ENCODE results near the gene PCDHGA8.
"Not testable (repeated sequence)": the region's sequence is repeated elsewhere in the genome, so short reads cannot be mapped to it uniquely, and the experiment has no call there.

PCDHGA8 gene

DNA sequence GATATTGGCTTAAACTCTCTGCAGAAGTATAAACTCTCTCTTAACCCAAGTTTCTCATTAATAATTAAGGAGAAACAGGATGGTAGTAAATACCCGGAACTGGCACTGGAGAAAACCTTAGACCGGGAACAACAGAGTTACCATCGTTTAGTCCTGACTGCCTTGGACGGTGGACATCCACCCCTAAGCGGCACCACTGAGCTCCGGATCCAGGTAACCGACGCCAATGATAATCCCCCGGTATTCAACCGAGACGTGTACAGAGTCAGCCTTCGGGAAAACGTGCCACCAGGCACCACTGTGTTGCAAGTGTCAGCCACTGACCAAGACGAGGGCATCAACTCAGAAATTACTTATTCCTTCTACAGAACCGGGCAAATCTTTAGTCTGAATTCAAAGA is 6.2 kb downstream of the PCDHGA8 start:
- Histone ChIP-seq H3K27me3 (ENCODE audit: control insufficient read depth, insufficient read depth, low read length) (peaks cover 25% of the 10 kb centered on the region), H3K36me3 (ENCODE audit: control insufficient read depth, insufficient read depth, low read length) (no peaks in the 10 kb centered on the region), H3K4me3 (ENCODE audit: low read length) (no peak overlapping the region), H3K9me3 (ENCODE audit: control insufficient read depth, low read length) (peaks cover 31% of the 10 kb centered on the region), H3K9ac (ENCODE audit: low read length) (no peak overlapping the region), H3K4me1 (ENCODE audit: control insufficient read depth, insufficient read depth, low read length) (no peaks in the 10 kb centered on the region)

DNA sequence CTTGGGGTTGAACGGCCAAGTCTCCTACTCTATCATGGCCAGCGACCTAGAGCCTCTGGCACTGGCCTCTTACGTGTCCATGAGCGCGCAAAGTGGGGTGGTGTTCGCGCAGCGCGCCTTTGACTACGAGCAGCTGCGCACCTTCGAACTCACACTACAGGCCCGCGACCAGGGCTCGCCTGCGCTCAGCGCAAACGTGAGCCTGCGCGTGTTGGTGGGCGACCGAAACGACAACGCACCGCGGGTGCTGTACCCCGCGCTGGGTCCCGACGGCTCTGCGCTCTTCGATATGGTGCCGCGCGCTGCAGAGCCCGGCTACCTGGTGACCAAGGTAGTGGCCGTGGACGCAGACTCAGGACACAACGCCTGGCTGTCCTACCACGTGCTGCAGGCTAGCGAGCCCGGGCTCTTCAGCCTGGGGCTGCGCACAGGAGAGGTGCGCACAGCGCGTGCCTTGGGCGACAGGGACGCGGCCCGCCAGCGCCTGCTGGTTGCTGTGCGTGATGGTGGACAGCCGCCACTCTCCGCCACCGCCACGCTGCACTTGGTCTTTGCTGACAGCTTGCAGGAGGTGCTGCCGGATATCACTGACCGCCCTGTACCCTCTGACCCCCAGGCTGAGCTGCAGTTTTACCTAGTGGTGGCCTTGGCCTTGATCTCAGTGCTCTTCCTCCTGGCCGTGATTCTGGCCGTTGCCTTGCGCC is 7.3 kb downstream of the PCDHGA8 start:
- Histone ChIP-seq H3K9ac (ENCODE audit: low read length) (no peak overlapping the region), H3K4me1 (ENCODE audit: control insufficient read depth, insufficient read depth, low read length) (no peaks in the 10 kb centered on the region), H3K36me3 (ENCODE audit: control insufficient read depth, insufficient read depth, low read length) (no peaks in the 10 kb centered on the region), H3K27me3 (ENCODE audit: control insufficient read depth, insufficient read depth, low read length) (peaks cover 30% of the 10 kb centered on the region), H3K4me3 (ENCODE audit: low read length) (no peak overlapping the region), H3K9me3 (ENCODE audit: control insufficient read depth, low read length) (peaks cover 39% of the 10 kb centered on the region)

DNA sequence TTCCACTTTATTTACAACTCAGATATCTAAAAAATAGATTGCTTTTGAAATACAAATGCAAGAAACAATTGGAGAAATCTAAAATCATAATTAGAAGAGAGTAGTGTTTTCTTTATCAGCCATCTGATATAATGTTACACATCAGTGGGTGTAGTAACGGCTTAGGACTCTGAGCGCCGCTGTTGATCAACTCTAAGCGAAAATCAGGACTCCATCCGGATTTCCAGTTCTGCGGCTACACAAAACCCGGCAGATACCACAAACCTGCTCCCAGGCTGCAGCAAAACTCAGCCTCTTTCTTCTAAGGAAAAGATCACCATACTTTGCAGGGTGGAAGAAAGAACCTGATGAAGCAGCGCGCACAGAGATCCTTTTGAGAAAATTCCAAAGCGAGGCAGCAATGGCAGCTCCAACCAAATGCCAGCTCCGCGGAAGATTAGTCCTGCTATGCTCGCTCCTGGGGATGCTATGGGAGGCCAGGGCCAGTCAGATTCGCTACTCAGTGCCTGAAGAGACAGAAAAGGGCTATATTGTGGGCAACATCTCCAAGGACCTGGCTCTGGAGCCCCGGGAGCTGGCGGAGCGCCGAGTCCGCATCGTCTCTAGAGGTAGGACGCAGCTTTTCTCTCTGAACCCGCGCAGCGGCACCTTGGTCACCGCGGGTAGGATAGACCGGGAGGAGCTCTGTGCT is 10.3 kb downstream of the PCDHGA8 start, which contains the start of gene PCDHGA9:
PCDHGA9 (plus strand) TSS at position 226 of the 691 bp plus-strand sequence; CDS start at position 401, 175 bp downstream.
- Histone ChIP-seq H3K36me3 (ENCODE audit: control insufficient read depth, insufficient read depth, low read length) (no peaks in the 10 kb centered on the region), H3K27me3 (ENCODE audit: control insufficient read depth, insufficient read depth, low read length) (peaks cover 31% of the 10 kb centered on the region), H3K9ac (ENCODE audit: low read length) (no peak within 1 kb of the TSS), H3K9me3 (ENCODE audit: control insufficient read depth, low read length) (peaks cover 40% of the 10 kb centered on the region), H3K4me1 (ENCODE audit: control insufficient read depth, insufficient read depth, low read length) (no peaks in the 10 kb centered on the region), H3K4me3 (ENCODE audit: low read length) (peak within 1 kb of the TSS; percentile 17)

DNA sequence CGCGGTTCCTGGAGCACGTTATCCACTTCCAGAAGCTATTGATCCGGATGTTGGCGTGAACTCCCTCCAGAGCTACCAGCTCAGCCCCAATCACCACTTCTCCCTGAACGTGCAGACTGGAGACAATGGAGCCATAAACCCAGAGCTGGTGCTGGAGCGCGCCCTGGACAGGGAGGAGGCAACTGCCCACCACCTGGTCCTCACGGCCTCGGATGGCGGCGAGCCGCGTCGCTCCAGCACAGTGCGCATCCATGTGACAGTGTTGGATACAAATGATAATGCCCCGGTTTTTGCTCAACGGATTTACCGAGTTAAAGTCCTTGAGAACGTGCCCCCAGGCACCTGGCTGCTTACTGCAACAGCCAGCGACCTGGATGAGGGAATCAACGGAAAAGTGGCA is 11.0 kb downstream of the PCDHGA8 start:
- no peak overlapping the region for H3K9ac ChIP-seq (ENCODE audit: low read length)
- no peaks in the 10 kb centered on the region for H3K36me3 ChIP-seq (ENCODE audit: control insufficient read depth, insufficient read depth, low read length)
- H3K27me3 ChIP-seq (ENCODE audit: control insufficient read depth, insufficient read depth, low read length): peaks cover 36% of the 10 kb centered on the region
- peaks cover 44% of the 10 kb centered on the region for H3K9me3 ChIP-seq (ENCODE audit: control insufficient read depth, low read length)
- no peak overlapping the region for H3K4me3 ChIP-seq (ENCODE audit: low read length)
- H3K4me1 ChIP-seq (ENCODE audit: control insufficient read depth, insufficient read depth, low read length): no peaks in the 10 kb centered on the region

DNA sequence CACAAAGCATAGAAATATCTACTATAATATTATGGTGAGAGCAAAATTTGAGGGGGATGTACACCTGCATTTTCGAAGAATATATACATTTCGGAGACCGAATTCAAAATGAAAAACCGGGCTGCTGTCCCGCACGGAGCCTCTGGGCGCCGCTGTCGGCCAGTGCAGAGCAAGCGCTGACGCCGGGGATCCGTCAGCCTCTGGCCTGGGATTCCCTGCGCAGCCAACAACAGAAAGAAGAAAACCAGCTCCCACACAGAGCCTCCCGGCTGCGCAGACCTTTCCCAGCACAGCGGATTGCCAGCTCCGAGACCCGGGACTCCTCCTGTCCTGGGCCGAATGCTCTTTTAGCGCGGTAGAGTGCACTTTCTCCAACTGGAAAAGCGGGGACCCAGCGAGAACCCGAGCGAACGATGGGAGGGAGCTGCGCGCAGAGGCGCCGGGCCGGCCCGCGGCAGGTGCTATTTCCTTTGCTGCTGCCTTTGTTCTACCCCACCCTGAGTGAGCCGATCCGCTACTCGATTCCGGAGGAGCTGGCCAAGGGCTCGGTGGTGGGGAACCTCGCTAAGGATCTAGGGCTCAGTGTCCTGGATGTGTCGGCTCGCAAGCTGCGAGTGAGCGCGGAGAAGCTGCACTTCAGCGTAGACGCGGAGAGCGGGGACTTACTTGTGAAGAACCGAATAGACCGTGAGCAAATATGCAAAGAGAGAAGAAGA is 15.5 kb downstream of the PCDHGA8 start, which contains the start of gene PCDHGB6:
PCDHGB6 (plus strand) TSS at position 232 of the 716 bp plus-strand sequence; CDS start at position 414, 182 bp downstream.
- H3K9ac ChIP-seq (ENCODE audit: low read length); H3K4me3 ChIP-seq (ENCODE audit: low read length); H3K36me3 ChIP-seq (ENCODE audit: control insufficient read depth, insufficient read depth, low read length); H3K4me1 ChIP-seq (ENCODE audit: control insufficient read depth, insufficient read depth, low read length): not testable (repeated sequence)
- H3K27me3 ChIP-seq (ENCODE audit: control insufficient read depth, insufficient read depth, low read length): peaks cover 31% of the 10 kb centered on the region
- H3K9me3 ChIP-seq (ENCODE audit: control insufficient read depth, low read length): peaks cover 39% of the 10 kb centered on the region

DNA sequence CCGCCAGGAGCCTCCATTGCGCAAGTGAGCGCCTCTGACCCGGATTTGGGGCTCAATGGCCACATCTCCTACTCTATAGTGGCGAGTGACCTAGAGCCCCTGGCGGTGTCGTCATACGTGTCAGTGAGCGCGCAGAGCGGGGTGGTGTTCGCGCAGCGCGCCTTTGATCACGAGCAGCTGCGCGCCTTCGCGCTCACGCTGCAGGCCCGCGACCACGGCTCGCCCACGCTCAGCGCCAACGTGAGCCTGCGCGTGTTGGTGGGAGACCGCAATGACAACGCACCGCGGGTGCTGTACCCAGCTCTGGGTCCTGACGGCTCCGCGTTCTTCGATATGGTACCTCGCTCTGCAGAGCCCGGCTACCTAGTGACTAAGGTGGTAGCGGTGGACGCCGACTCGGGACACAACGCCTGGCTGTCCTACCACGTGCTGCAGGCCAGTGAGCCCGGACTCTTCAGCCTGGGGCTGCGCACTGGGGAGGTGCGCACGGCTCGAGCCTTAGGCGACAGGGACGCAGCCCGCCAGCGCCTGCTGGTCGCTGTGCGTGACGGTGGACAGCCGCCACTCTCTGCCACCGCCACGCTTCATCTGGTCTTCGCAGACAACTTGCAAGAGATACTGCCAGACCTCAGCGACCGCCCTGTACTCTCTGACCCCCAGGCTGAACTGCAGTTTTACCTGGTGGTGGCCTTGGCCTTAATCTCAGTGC is 17.3 kb downstream of the PCDHGA8 start:
- no peak overlapping the region for H3K9ac ChIP-seq (ENCODE audit: low read length)
- H3K9me3 ChIP-seq (ENCODE audit: control insufficient read depth, low read length): peaks cover 43% of the 10 kb centered on the region
- H3K4me3 ChIP-seq (ENCODE audit: low read length): no peak overlapping the region
- H3K27me3 ChIP-seq (ENCODE audit: control insufficient read depth, insufficient read depth, low read length): peaks cover 23% of the 10 kb centered on the region
- no peaks in the 10 kb centered on the region for H3K36me3 ChIP-seq (ENCODE audit: control insufficient read depth, insufficient read depth, low read length)
- no peaks in the 10 kb centered on the region for H3K4me1 ChIP-seq (ENCODE audit: control insufficient read depth, insufficient read depth, low read length)

DNA sequence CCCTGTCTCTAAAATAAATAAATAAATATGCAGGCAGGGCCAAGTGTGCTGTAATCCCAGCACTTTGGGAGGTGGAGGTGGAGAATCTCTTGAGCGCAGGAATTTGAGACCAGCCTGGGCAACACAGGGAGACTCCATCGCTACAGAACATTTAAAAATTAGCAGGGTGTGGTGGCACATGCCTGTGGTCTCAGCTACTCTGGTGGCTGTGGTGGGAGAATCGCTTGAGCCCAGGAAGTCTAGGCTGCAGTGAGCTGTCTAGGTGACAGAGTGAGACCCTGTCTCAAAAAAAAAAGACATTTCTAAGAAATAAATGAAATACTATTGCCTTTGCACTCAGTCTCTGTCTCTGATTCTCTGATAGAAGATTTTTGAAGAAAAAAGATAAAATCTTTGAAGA is 19.1 kb downstream of the PCDHGA8 start:
- Histone ChIP-seq H3K4me3 (ENCODE audit: low read length) (no peak overlapping the region), H3K27me3 (ENCODE audit: control insufficient read depth, insufficient read depth, low read length) (peaks cover 23% of the 10 kb centered on the region)

DNA sequence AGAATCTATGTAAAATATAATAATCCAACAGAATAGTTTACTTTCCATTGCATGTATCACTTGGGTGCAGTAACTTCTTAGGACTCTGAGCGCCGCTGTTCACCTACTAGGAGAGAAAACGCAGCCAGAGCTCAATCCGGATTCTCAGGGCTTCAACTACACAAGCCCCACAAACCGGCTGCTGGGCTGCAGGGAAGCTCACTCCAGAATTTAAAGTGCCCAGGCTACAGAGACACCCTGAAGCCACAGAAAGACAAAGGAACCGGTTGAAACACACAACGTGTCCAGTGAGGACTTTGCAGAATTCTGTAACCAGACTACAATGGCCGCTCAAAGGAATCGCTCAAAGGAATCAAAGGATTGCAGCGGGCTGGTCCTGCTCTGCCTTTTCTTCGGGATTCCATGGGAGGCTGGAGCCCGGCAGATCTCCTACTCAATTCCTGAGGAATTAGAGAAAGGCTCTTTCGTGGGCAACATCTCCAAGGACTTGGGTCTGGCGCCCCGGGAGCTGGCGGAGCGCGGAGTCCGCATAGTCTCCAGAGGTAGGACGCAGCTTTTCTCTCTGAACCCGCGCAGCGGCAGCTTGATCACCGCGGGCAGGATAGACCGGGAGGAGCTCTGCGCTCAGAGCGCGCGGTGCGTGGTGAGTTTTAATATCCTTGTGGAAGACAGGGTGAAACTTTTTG is 20.6 kb downstream of the PCDHGA8 start, which contains the start of gene PCDHGA10:
PCDHGA10 (plus strand) TSS at position 134 of the 686 bp plus-strand sequence; CDS start at position 323, 189 bp downstream.
- Histone ChIP-seq H3K4me3 (ENCODE audit: low read length) (peak within 1 kb of the TSS; percentile 54), H3K36me3 (ENCODE audit: control insufficient read depth, insufficient read depth, low read length) (no peaks in the 10 kb centered on the region), H3K9ac (ENCODE audit: low read length) (peak within 1 kb of the TSS; percentile 56), H3K4me1 (ENCODE audit: control insufficient read depth, insufficient read depth, low read length) (no peaks in the 10 kb centered on the region), H3K27me3 (ENCODE audit: control insufficient read depth, insufficient read depth, low read length) (peaks cover 20% of the 10 kb centered on the region), H3K9me3 (ENCODE audit: control insufficient read depth, low read length) (peaks cover 36% of the 10 kb centered on the region)

More for the DNA sequence above, 19.1 kb downstream of the PCDHGA8 start:
- no peaks in the 10 kb centered on the region for H3K36me3 ChIP-seq (ENCODE audit: control insufficient read depth, insufficient read depth, low read length)
- peaks cover 44% of the 10 kb centered on the region for H3K9me3 ChIP-seq (ENCODE audit: control insufficient read depth, low read length)
- no peak overlapping the region for H3K9ac ChIP-seq (ENCODE audit: low read length)
- no peaks in the 10 kb centered on the region for H3K4me1 ChIP-seq (ENCODE audit: control insufficient read depth, insufficient read depth, low read length)

DNA sequence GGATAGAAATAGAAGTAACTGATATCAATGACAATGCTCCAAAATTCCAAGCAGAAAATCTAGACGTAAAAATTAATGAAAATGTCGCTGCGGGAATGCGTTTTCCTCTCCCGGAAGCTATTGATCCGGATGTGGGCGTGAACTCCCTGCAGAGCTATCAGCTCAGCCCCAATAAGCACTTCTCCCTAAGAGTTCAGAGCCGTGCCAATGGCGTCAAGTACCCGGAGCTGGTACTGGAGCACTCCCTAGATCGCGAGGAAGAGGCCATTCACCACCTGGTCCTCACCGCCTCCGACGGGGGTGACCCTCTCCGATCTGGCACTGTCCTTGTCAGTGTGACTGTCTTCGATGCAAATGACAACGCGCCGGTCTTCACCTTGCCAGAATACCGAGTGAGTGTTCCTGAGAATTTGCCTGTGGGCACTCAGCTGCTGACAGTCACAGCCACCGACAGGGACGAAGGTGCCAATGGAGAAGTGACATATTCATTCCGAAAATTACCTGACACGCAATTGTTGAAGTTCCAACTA is 21.2 kb downstream of the PCDHGA8 start:
- peak overlapping the region; percentile 56 for H3K9ac ChIP-seq (ENCODE audit: low read length)
- peaks cover 17% of the 10 kb centered on the region for H3K27me3 ChIP-seq (ENCODE audit: control insufficient read depth, insufficient read depth, low read length)
- H3K4me1 ChIP-seq (ENCODE audit: control insufficient read depth, insufficient read depth, low read length): no peaks in the 10 kb centered on the region
- peaks cover 41% of the 10 kb centered on the region for H3K9me3 ChIP-seq (ENCODE audit: control insufficient read depth, low read length)
- H3K36me3 ChIP-seq (ENCODE audit: control insufficient read depth, insufficient read depth, low read length): no peaks in the 10 kb centered on the region
- peak overlapping the region; percentile 54 for H3K4me3 ChIP-seq (ENCODE audit: low read length)

DNA sequence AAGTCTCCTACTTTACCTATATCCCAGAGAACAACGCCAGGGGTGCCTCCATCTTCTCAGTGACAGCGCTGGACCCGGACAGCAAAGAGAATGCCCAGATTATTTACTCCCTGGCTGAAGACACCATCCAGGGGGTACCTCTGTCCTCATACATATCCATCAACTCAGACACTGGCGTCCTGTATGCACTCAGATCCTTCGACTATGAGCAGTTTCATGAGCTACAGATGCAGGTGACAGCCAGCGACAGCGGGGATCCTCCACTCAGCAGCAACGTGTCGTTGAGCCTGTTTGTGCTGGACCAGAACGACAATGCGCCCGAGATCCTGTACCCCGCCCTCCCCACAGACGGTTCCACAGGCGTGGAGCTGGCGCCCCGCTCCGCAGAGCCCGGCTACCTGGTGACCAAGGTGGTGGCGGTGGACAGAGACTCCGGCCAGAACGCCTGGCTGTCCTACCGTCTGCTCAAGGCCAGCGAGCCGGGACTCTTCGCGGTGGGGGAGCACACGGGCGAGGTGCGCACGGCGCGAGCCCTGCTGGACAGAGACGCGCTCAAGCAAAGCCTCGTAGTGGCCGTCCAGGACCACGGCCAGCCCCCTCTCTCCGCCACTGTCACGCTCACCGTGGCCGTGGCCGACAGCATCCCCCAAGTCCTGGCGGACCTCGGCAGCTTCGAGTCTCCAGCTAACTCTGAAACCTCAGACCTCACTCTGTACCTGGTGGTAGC is 22.3 kb downstream of the PCDHGA8 start:
- H3K9ac ChIP-seq (ENCODE audit: low read length); H3K36me3 ChIP-seq (ENCODE audit: control insufficient read depth, insufficient read depth, low read length); H3K4me1 ChIP-seq (ENCODE audit: control insufficient read depth, insufficient read depth, low read length); H3K4me3 ChIP-seq (ENCODE audit: low read length): not testable (repeated sequence)
- Histone ChIP-seq H3K27me3 (ENCODE audit: control insufficient read depth, insufficient read depth, low read length) (peaks cover 12% of the 10 kb centered on the region), H3K9me3 (ENCODE audit: control insufficient read depth, low read length) (peaks cover 42% of the 10 kb centered on the region)
